ENCODE data around the gene USF1.

- TF ChIP-seq CTCF (IDR thresholded peaks at IDR 0.05; ENCODE audit: borderline replicate concordance, extremely low read depth, low read length, poor library complexity, severe bottlenecking) (no peak), EZH2 (IDR thresholded peaks at IDR 0.05; ENCODE audit: borderline replicate concordance, low read depth, low read length, severe bottlenecking) (no peak)
These were observed 2.0 kb upstream of the USF1 start for GRCh38 chr1:161047436-161048420.

Measured in DND-41 (cell line).